NCI-H345 treated with DMSO at 0.1 percent for 48 hours (cell line): Measurements from ENCODE around the gene KIF26A.
"Not testable (repeated sequence)": the region's sequence is repeated elsewhere in the genome, so short reads cannot be mapped to it uniquely, and the experiment has no call there.

Experiments
- DNase-seq: peaks from one replicate; lab custom pipeline; 2025; ENCODE audit not compliant: unreplicated experiment; lab: John Stamatoyannopoulos, UW

The KIF26A gene

DNA sequence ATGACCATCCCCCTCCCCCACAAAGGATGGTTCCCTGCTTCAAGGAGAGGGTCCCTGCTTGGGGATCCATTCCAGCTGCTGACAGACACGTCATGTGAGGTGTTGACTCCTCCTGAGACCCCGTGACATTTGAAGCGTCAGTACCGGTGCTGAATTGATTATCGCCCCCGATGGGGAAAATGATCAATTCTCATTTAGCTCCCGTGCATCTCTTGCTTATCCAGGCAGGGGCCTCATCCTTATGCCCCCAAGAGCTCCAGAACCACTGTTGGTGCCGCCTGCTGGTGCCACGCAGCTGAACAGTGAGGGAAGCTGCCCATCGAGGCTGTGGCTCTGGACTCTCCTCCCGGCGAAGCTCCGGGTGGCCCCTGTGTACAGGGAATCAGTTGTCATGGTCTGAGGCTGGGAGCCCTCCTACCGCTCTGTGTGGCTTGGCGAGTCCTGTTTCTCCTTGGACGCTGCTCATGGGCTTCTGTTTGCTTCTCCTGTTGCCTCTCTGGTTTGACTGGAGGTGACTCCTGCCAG lies 4.6 kb downstream of the KIF26A start:
- DNase-seq: no peak

DNA sequence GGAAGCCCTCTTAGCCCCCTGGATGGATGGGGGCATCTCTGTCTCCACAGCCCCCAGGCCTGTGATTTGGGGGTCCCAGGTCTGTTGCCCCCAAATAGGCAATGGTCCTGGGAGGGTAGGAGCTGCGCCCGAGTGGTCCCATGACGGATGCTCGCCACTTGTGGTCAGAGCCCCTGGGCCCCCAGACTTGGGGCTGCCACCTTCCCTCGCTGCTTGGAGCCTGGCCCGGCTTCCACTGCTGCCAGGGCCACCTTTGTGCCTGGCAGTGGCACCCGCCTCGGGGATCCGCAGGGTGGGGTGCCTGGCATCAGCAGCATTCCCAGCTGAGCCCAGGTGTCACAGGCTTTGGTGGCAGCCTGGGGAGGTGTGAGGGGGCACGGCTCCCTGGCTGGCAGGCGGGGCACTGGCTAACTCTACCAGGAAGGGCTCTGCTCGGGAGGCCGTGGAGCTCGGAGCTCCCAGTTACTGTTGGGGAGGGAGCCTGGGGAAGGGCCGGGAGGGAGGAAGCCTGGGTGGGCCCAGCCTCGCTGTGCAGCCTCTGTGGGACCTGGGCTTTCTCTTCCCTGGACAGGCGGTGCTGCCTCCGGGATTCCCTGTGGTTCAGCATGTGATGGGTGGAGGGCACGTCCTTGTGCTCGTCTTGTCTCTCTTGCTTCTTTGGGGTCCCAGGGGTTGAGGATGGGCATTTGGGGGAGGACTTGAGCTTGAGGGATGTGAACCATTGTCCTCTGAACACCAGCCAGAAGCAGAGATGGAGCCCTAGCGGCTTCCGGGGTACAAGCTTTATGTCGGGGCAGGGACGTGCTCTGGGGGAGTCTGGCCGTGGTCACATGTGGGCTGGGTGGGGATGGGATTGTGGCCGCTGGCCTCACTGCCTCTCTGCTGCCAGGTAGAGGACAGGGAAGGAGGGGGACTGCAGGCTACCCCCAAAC lies 5.4 kb downstream of the KIF26A start:
- DNase-seq: no peak

DNA sequence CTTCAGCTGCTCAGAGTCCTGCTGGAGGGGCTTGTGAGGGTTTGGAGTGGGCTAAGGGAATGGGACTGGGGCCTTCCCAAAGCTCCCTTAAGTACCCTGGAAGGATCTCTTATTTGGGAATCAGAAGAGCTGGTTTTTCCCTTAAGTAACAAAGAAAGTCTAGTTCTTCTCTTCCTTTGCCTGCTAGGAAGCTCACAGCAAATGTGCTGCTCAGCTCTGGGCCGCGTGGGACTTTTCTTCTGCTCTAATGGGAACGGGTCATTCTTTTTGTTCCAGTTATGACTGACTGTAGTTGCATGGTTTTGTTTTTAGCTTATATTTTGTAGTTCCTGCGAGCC lies 6.0 kb downstream of the KIF26A start:
- DNase-seq: no peak

GRCh38 chr14:104144911-104145825 lies 6.8 kb downstream of the KIF26A start:
- no peak for DNase-seq

GRCh38 chr14:104145826-104146601 lies 7.6 kb downstream of the KIF26A start:
- no peak for DNase-seq

DNA sequence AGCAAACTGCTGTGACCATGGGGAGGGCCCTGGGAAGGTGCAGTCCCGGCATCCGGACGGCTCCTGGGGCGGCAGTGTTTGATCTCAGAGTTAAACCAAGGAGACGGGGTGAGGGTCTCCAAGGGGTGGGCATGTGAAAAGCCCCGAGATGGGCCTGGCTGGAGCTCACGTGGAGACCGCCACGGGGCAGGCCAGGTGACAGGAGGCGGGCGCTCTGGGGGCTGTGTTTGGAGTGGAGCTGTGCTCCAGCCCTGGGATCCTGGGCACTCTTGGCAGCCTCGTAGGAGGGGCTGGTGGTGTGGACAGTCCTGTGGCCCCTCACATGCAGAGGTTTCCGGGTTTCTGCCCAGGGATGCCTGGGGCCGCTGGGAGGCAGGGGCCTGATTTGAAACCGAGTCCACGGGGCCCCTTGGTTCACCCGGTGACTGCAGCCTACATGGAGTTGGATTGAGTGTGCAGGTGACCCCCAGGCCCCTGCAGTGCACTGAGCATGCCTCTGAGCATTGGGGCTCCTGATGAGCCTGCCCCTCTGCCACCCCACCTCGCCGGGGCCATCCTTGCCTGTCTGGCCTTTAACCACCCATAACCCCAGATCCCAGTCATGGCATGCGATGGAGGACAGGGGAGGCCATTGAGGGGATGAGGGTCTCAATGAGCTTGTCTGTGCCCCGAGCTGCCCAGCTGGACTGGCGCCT lies 8.4 kb downstream of the KIF26A start:
- no peak for DNase-seq

- no peak for DNase-seq
These were observed 9.1 kb downstream of the KIF26A start for GRCh38 chr14:104147346-104148125.

DNA sequence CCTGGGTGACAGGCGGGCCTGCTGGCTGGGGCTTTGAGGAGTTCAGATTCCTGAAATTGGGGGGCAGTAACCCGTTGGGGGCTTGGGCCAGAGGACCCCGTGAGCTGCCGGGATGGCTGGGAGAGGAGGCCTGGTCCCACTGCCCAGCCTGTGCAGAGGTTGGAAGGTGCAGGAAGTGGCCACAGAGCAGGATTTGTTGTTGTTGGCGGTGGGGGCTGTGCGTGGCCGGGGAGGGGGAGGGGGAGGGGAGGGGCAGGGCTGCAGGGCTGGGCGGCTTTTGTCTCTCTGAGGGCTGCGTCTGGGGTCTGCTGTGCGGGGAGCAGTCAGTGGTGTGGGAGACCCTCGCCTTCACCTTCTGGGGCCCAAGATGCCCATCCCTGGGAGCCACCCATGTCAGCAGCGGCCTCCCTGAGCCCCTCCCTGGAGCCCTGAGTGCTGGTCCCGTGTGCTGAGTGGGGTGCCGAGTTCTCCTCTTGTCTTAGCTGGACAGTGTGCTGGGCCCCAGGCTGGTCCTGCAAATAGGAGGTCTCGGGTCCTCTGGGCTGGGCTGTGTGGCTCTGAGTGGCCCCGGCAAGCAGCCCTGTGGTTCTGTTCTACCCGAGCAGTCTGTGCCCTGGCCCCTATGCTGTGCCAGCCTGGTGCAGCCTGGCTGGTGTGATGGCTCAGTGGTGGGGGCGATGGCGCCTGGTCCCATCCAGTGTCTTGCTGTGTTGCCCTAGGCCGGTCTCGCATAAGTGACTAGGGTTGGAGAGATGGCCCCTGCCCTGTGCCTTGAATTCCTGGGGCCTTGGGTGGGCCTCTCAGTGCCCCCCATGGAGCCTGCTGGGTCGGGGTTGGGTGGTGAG lies 10.3 kb downstream of the KIF26A start:
- no peak for DNase-seq

- DNase-seq: no peak
These were observed 10.8 kb downstream of the KIF26A start for GRCh38 chr14:104149278-104149595.

GRCh38 chr14:104149617-104150135 lies 11.3 kb downstream of the KIF26A start:
- no peak for DNase-seq

GRCh38 chr14:104150136-104151025 lies 12.0 kb downstream of the KIF26A start:
- DNase-seq: no peak

DNA sequence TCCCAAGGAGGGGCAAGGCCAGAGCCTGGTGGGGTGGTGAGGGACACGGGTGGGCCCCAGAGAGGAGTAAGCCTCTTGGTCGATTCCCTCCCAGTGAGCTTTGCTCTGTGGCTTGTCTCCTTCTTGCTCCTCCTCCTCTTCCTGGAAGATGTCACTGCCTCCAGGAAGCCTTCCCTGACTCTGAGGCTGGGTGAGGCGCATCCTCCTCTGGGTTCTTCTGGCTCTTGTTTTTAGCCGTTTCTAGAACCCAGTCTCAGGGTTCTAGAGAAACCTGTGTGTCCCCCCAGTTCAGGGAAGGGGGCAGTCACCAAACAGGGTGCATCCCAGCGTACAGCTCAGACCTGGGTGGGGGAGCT lies 12.6 kb downstream of the KIF26A start:
- DNase-seq: no peak

DNA sequence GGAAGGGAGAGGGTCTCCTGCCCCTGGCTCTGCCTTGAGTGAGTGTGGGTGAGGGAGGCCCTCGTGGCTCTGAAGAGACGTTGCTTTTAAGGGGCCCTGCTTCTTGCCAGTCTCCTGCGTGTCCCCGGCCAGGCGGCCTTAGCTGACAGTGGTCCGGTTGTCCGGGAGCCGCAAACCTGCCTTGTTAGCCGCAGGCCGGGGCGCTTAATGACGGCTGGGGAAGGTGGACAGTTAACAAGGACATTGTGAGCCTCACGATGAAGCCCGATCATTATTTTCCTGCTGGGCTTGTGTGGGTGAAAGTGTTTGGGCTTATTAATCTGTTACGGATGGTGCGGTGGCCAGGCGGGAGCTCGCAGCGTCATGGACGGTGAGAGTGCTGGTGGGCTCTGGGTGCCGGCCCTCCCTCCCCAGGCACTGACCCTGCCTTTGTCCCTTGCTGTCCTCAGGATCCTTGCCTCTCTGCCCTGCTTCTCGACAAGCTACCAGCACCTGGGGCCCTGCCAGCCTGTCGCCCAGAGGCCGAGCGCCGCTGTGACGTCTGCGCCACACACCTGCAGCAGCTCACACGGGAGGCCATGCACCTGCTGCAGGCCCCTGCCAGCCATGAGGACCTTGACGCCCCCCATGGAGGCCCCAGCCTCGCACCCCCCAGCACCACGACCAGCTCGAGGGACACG lies 13.3 kb downstream of the KIF26A start:
- DNase-seq: no peak

GRCh38 chr14:104152246-104152575 lies 13.8 kb downstream of the KIF26A start:
- no peak for DNase-seq

DNA sequence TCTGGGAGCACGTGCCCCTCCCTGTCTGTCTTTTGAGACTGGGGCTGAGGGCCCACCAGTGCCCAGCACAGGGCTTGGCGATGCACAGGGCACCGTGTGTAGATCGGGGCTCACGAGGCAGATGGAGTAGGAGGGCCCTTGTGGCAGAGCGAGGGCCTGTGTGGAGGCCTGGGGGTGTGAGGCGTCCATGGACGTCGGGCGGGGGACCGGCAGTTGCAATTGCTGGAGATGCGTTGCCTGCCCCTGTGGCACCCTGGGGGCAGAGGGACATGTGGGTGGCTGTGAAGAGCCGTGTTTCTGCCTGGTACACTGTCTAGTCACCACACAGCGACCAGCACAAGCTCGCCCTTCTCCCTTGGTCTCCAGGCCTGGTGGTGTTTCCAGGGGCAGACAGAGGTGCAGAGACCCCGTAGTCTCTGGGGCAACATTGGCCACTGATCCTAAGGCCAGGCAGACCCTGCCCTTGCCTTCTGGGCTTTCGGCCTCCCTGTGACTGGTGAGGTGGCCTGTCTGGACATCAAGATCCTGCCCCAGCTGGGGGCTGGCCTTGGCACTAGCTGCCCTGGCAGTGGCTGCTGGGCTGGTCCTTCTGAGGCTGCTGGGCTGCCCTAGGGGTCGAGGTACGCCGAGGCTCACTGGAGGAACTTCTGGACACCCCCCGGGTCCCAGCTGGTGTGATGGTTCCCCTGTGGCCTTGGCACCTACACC lies 14.5 kb downstream of the KIF26A start:
- no peak for DNase-seq

GRCh38 chr14:104153394-104153755 lies 15.0 kb downstream of the KIF26A start:
- not testable (repeated sequence) for DNase-seq

GRCh38 chr14:104154246-104154645 lies 15.9 kb downstream of the KIF26A start:
- no peak for DNase-seq
